ENCODE results near the gene GSTA4.

DNA sequence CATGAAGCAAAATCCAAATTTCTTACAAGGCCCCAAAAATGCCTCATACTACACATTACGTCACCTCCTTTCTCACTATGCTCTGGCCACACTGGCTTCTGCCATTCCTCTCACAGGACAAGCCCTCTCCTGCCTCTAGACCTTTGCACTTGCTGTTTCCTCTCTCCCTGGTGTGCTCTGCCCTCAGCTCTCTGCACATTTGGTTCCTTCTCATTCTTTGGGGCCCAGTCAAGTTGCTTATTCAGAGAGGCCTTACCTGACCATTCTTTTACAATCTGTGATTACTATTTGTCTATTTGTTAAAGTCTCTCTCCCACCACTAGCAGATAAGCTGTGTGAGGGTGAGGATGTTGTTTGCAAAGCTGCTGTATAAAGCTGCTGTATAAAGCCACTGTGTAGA is 15.4 kb upstream of the GSTA4 start:
- TF ChIP-seq CTCF (IDR thresholded peaks at IDR 0.05; ENCODE audit: low read depth, low read length) (no peak), EZH2phosphoT487 (IDR thresholded peaks at IDR 0.05; ENCODE audit: low read depth) (no peak)
